ENCODE measurements around the gene MTO1.
"Not testable (repeated sequence)": the region's sequence is repeated elsewhere in the genome, so short reads cannot be mapped to it uniquely, and the experiment has no call there.

Gene MTO1

GRCh38 chr6:73503027-73503772 lies 41.7 kb downstream of the MTO1 start:
- DNase-seq (ENCODE audit: low read depth in 2 of 2) = no peak

GRCh38 chr6:73504160-73504559 lies 42.6 kb downstream of the MTO1 start:
- DNase-seq (ENCODE audit: low read depth in 2 of 2) = no peak

DNA sequence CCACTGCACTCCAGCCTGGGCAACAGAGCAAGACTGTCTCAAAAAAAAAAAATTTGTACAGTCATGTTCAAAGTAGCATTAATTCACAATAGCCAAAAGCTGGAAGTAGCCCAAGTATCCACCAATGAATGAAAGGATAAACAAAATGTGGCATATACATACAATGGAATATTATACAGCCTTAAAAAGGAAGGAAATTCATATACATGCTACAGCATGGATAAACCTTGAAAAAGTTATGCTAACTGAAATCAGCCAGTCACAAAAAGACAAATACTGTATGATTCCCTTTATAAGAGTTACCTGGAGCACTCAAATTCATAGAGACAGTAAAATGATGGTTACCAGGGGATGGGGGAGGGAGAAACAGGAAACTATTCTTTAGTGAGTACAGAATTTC lies 43.6 kb downstream of the MTO1 start:
- DNase-seq (ENCODE audit: low read depth in 2 of 2) = no peak

DNA sequence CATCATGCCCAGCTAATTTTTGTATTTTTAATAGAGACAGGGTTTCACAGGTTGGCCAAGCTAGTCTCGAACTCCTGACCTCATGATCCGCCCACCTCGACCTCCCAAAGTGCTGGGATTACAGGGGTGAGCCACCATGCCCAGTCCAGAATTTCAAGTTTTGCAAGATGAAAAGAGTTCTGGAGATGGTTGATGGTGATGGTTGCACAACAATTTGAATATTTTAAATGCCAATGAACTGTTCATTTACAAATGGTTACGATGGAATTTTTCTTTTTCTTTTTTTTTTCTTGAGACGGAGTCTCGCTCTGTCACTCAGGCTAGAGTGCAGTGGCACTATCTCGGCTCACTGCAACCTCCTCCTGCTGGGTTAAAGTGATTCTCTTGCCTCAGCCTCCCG lies 44.2 kb downstream of the MTO1 start:
- not testable (repeated sequence) for DNase-seq (ENCODE audit: low read depth in 2 of 2)

GRCh38 chr6:73506246-73506645 lies 44.7 kb downstream of the MTO1 start:
- DNase-seq (ENCODE audit: low read depth in 2 of 2) = no peak

GRCh38 chr6:73508776-73509175 lies 47.2 kb downstream of the MTO1 start:
- no peak for DNase-seq (ENCODE audit: low read depth in 2 of 2)

- no peak for DNase-seq (ENCODE audit: low read depth in 2 of 2)
These were observed 48.3 kb downstream of the MTO1 start for GRCh38 chr6:73509851-73510250.

DNA sequence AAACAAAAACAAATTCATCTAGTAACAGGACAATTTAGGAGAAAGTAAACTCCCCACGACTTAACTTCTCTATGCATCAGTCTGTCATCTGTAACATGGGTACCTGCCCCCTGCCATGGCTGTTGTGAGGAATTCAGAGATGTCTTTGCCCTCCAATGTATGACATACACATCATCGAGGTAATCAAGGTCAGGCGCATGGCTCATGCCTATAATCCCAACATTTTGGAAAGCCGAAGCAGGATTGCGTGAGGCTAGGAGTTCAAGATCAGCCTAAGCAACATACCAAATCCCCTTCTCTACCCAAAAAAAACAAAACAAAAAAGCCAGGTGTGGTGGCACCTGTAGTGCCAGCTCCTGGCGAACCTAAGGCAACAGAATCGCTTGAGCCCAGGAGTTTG lies 50.3 kb downstream of the MTO1 start:
- DNase-seq (ENCODE audit: low read depth in 2 of 2) = no peak

GRCh38 chr6:73513496-73513854 lies 51.9 kb downstream of the MTO1 start:
- DNase-seq (ENCODE audit: low read depth in 2 of 2) = no peak

DNA sequence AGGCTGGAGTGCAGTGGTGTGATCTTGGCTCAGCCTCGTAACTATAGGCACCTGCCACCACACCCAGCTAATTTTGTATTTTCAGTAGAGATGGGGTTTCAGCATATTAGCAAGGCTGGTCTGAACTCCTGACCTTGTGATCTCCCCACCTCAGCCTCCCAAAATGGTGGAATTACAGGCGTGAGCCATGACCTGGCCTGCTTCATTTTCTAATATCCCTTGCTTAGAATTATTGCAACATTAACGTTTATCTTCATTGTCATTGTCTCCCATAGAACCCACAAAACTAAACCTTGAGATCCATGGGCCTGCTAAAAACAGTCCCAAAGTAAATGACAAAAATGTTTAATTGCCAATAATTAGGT lies 53.2 kb downstream of the MTO1 start:
- DNase-seq (ENCODE audit: low read depth in 2 of 2) = no peak

DNA sequence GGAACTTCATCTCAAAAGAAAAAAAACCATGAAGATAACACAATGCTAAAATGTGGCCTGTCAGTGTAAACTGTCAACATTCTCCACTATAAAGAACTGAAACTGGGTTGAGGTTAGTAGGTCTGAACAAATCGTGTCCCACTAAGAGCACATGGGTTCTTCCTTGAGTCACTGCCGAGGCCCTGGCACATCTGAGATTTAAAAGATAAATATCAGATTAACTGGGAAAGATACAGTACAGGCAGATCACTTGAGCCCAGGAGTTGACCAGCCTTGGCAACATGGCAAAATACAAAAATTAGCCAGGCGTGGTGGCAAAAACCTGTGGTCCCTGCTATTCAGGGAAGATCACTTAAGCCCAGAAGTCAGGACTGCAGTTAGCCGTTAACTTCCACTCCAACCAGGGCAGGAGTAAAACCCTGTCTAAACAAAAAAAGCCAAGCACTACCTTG lies 53.7 kb downstream of the MTO1 start:
- no peak for DNase-seq (ENCODE audit: low read depth in 2 of 2)

GRCh38 chr6:73516514-73517489 lies 55.3 kb downstream of the MTO1 start:
- DNase-seq (ENCODE audit: low read depth in 2 of 2) = no peak

GRCh38 chr6:73518100-73518981 lies 56.8 kb downstream of the MTO1 start:
- not testable (repeated sequence) for DNase-seq (ENCODE audit: low read depth in 2 of 2)

- DNase-seq (ENCODE audit: low read depth in 2 of 2) = not testable (repeated sequence)
These were observed 57.7 kb downstream of the MTO1 start for GRCh38 chr6:73518982-73519881.

DNA sequence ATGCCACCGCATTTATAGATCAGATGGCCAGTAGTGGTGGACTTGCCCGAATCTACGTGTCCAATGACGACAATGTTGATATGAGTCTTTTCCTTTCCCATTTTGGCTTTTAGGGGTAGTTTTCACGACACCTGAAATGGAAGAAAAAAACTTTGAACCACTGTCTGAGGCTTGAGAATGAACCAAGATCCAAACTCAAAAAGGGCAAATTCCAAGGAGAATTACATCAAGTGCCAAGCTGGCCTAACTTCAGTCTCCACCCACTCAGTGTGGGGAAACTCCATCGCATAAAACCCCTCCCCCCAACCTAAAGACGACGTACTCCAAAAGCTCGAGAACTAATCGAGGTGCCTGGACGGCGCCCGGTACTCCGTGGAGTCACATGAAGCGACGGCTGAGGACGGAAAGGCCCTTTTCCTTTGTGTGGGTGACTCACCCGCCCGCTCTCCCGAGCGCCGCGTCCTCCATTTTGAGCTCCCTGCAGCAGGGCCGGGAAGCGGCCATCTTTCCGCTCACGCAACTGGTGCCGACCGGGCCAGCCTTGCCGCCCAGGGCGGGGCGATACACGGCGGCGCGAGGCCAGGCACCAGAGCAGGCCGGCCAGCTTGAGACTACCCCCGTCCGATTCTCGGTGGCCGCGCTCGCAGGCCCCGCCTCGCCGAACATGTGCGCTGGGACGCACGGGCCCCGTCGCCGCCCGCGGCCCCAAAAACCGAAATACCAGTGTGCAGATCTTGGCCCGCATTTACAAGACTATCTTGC lies 58.6 kb downstream of the MTO1 start:
- DNase-seq (ENCODE audit: low read depth in 2 of 2) = peak; percentile 74 to 77

- DNase-seq (ENCODE audit: low read depth in 2 of 2) = peak; percentile 100
These were observed 59.3 kb downstream of the MTO1 start, which contains the start of gene EEF1A1 for GRCh38 chr6:73520688-73521350. Gene EEF1A1 (minus strand): TSS chr6:73521032. CDS start chr6:73520026, 1,006 bp downstream.

- DNase-seq (ENCODE audit: low read depth in 2 of 2) = peak in 1 of 2 donors; percentile 68
These were observed 59.9 kb downstream of the MTO1 start for GRCh38 chr6:73521351-73521985.

DNA sequence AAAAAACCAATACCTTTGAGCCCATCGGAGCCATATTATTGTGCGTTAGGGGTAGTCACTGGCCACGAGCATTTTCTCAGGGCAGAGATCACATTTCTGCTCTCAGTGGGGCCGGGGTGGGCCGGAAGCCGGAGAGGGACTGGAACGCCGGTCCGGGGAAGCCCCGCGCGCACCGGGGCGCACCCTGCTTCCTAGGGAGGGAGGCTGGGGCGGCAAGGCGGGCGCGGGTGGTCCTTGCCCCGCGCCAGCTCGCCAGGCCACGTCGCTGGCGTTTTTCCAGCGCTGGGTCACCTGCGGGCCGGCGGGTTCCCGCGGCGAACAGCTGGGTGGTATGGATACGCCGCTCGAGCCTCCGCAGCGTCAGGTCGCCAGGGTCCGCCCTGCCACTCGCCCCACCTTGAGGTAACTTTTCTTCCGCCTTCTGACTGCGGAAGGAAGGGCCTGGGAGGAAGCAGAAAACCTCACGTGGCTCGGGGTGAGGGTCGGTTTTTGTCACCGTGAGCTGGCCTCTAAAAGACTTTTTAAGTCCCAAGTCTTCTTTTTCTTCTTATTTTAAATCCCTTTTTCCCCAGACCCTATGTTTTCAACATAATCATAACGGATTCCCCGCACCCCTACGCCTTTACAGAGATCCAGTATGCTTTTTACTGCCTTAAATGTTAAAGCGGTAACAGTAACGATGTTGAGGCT lies 62.0 kb downstream of the MTO1 start:
- peak; percentile 60 to 73 for DNase-seq (ENCODE audit: low read depth in 2 of 2)

Data from stimulated activated CD8-positive, alpha-beta memory T cell treated with anti-CD3 and anti-CD28 coated beads, Interleukin-7, amount 100 ng/mL, for 4 hours (primary cell).